H9 (cell line): ENCODE results near the gene PASK. TPM values are rescaled to one million over a fixed set of nuclear protein-coding genes. Genes with fewer than 3 reads are reported as not detected.

ENCODE experiments used
- DNase-seq: peaks from one replicate; pipeline ENCODE4 v3.0.0-alpha.2; 2017
- H2AFZ ChIP-seq: one replicate; pipeline ENCODE4 v1.6.1; 2013; ENCODE audit warnings: mild to moderate bottlenecking, low read length, control low read depth, moderate library complexity
- H2AK5ac ChIP-seq: 2 replicates; pipeline ENCODE4 v1.6.1; 2013; ENCODE audit warnings: low read length, control low read depth, mixed read lengths; ENCODE audit not compliant: insufficient read length
- H2BK120ac ChIP-seq: one replicate; pipeline ENCODE4 v1.6.1; 2013; ENCODE audit warnings: low read depth, mild to moderate bottlenecking, low read length, control low read depth, inconsistent platforms; ENCODE audit not compliant: poor library complexity, severe bottlenecking
- H2BK12ac ChIP-seq: 2 replicates; pipeline ENCODE4 v1.6.1; 2013; ENCODE audit warnings: low read length, control low read depth, mixed read lengths, low read depth; ENCODE audit not compliant: insufficient read length
- H2BK15ac ChIP-seq: 2 replicates; pipeline ENCODE4 v1.6.1; 2013; ENCODE audit warnings: low read depth, low read length, control low read depth
- H2BK20ac ChIP-seq: one replicate; pipeline ENCODE4 v1.6.1; 2013; ENCODE audit warnings: low read depth, mild to moderate bottlenecking, low read length, control low read depth, inconsistent platforms; ENCODE audit not compliant: poor library complexity, severe bottlenecking
- H2BK5ac ChIP-seq: 2 replicates; pipeline ENCODE4 v1.6.1; 2013; ENCODE audit warnings: low read length, control low read depth, mixed read lengths; ENCODE audit not compliant: insufficient read length
- H3K14ac ChIP-seq: 2 replicates; pipeline ENCODE4 v1.6.1; 2013; ENCODE audit warnings: low read length, control low read depth; ENCODE audit not compliant: insufficient read depth
- H3K18ac ChIP-seq: 2 replicates; pipeline ENCODE4 v1.6.1; 2013; ENCODE audit warnings: low read depth, mild to moderate bottlenecking, mixed read lengths, low read length, control low read depth; ENCODE audit not compliant: insufficient read length
- H3K23ac ChIP-seq: 2 replicates; pipeline ENCODE4 v1.6.1; 2013; ENCODE audit warnings: low read length, control low read depth, mixed read lengths, low read depth; ENCODE audit not compliant: insufficient read length
- H3K23me2 ChIP-seq: 2 replicates; pipeline ENCODE4 v1.6.1; 2013; ENCODE audit warnings: low read depth, mild to moderate bottlenecking, mixed read lengths, low read length, control low read depth; ENCODE audit not compliant: insufficient read length, poor library complexity, severe bottlenecking
- H3K27ac ChIP-seq: 2 replicates; pipeline ENCODE4 v1.5.1; 2013; ENCODE audit warnings: low read length, control low read depth, mixed read lengths, low read depth; ENCODE audit not compliant: insufficient read length
- H3K27me3 ChIP-seq: 2 replicates; pipeline ENCODE4 v1.6.1; 2013; ENCODE audit warnings: low read length, control low read depth, inconsistent platforms; ENCODE audit not compliant: insufficient read depth
- H3K4ac ChIP-seq: 2 replicates; pipeline ENCODE4 v1.6.1; 2013; ENCODE audit warnings: low read depth, mild to moderate bottlenecking, control low read depth, inconsistent platforms, low read length, moderate library complexity
- H3K4me1 ChIP-seq: 2 replicates; pipeline ENCODE4 v1.6.1; 2013; ENCODE audit warnings: low read length, control low read depth, inconsistent platforms; ENCODE audit not compliant: insufficient read depth
- H3K4me2 ChIP-seq: 2 replicates; pipeline ENCODE4 v1.6.1; 2013; ENCODE audit warnings: low read length, control low read depth, mixed read lengths; ENCODE audit not compliant: insufficient read length, insufficient read depth
- H3K56ac ChIP-seq: 2 replicates; pipeline ENCODE4 v1.6.1; 2013; ENCODE audit warnings: low read depth, mild to moderate bottlenecking, mixed read lengths, low read length, control low read depth; ENCODE audit not compliant: insufficient read length
- H3K79me1 ChIP-seq: 2 replicates; pipeline ENCODE4 v1.6.1; 2013; ENCODE audit warnings: low read depth, mild to moderate bottlenecking, moderate library complexity, low read length, control low read depth, inconsistent platforms; ENCODE audit not compliant: insufficient read depth, poor library complexity, severe bottlenecking
- H3K79me2 ChIP-seq: 2 replicates; pipeline ENCODE4 v1.6.1; 2013; ENCODE audit warnings: low read length, control low read depth, inconsistent platforms; ENCODE audit not compliant: insufficient read depth
- H3K9ac ChIP-seq: 2 replicates; pipeline ENCODE4 v1.6.1; 2013; ENCODE audit warnings: low read length, control low read depth, mixed read lengths; ENCODE audit not compliant: insufficient read length; ENCODE audit errors: extremely low read depth
- H3K9me3 ChIP-seq: one replicate; pipeline ENCODE4 v1.6.1; 2013; ENCODE audit warnings: low read depth, low read length, inconsistent platforms; ENCODE audit not compliant: control insufficient read depth
- H3T11ph ChIP-seq: one replicate; pipeline ENCODE4 v1.6.1; 2013; ENCODE audit warnings: mild to moderate bottlenecking, low read length, control low read depth, inconsistent platforms
- H4K20me1 ChIP-seq: one replicate; pipeline ENCODE4 v1.6.1; 2013; ENCODE audit not compliant: control insufficient read depth, insufficient read length, insufficient read depth
- H4K5ac ChIP-seq: 2 replicates; pipeline ENCODE4 v1.6.1; 2013; ENCODE audit warnings: low read depth, mild to moderate bottlenecking, mixed read lengths, low read length, control low read depth; ENCODE audit not compliant: insufficient read length
- H4K8ac ChIP-seq: replicated peaks from 2 replicates; pipeline ENCODE4 v1.6.1; 2013; ENCODE audit warnings: low read length, control low read depth, mixed read lengths, low read depth; ENCODE audit not compliant: insufficient read length
- H4K91ac ChIP-seq: 2 replicates; pipeline ENCODE4 v1.6.1; 2013; ENCODE audit warnings: low read depth, mild to moderate bottlenecking, moderate library complexity, mixed read lengths, low read length, control low read depth; ENCODE audit not compliant: insufficient read length
- H3K27ac Mint-ChIP-seq, 3 experiments: 2 replicates in 2 of 3; 3 replicates in 1 of 3; pipeline ENCODE4 v1.8.0; 2020 to 2021; ENCODE audit warnings: mixed read lengths in 3 of 3, mild to moderate bottlenecking in 1 of 3, moderate library complexity in 1 of 3
- H3K27me3 Mint-ChIP-seq: 2 replicates; pipeline ENCODE4 v1.8.0; 2021; ENCODE audit warnings: low read depth, mild to moderate bottlenecking, moderate library complexity, mixed read lengths
- H3K36me3 Mint-ChIP-seq, 3 experiments: 2 replicates in 2 of 3; 3 replicates in 1 of 3; pipeline ENCODE4 v1.8.0; 2020 to 2021; ENCODE audit warnings: low read depth in 3 of 3, mixed read lengths in 3 of 3; ENCODE audit not compliant: insufficient read depth in 1 of 3
- H3K4me1 Mint-ChIP-seq, 2 experiments: 2 replicates each; pipeline ENCODE4 v1.8.0; 2020; ENCODE audit warnings: mixed read lengths in 2 of 2
- H3K4me3 Mint-ChIP-seq, 2 experiments: 2 replicates in 1 of 2; 3 replicates in 1 of 2; pipeline ENCODE4 v1.8.0; 2020 to 2021; ENCODE audit warnings: mild to moderate bottlenecking in 2 of 2, mixed read lengths in 2 of 2, moderate library complexity in 1 of 2
- H3K9me3 Mint-ChIP-seq, 2 experiments: 2 replicates in 1 of 2; 3 replicates in 1 of 2; pipeline ENCODE4 v1.8.0; 2020; ENCODE audit warnings: mild to moderate bottlenecking in 2 of 2, mixed read lengths in 2 of 2, moderate library complexity in 1 of 2
- CTCF ChIP-seq: fragments of 200-600 bp; sonication (generic); conservative IDR thresholded peaks from 3 replicates; pipeline ENCODE4 v1.8.0; 2021; ENCODE audit warnings: antibody characterized with exemption, mild to moderate bottlenecking
- WGBS: extraction: QIAGEN DNeasy Blood & Tissue Kit; methylation state at CpG from one replicate; pipeline ENCODE4 v1.1.7; 2013; ENCODE audit warnings: missing lambda C conversion rate, low lambda C conversion rate, mixed read lengths; ENCODE audit not compliant: insufficient read length; ENCODE audit errors: extremely low coverage; 5-methylcytosine and 5-hydroxymethylcytosine counted together
- total RNA-seq: library from RNA; stranded (reverse); gene quantifications from 2 replicates; pipeline ENCODE4 v1.2.1, GENCODE V29; 2021

The PASK gene
- total RNA-seq, 1 experiment from 2014 or later, result 68.0 TPM

GRCh38 chr2:241094924-241095420, 54.3 kb downstream of the PASK start:
- no peak overlapping the region for H3K4ac ChIP-seq
- H3K9me3 ChIP-seq, result no peaks in the 10 kb centered on the region
- Mint-ChIP-seq H3K4me1 (peaks cover 17 to 23% of the 10 kb centered on the region in 2 experiments), H3K27me3 (no peaks in the 10 kb centered on the region), H3K9me3 (no peaks in the 10 kb centered on the region), H3K27ac (peak overlapping the region in 2 of 3 experiments; percentile 90 to 94; a peak in 4 of 7 replicates), H3K4me3 (no peak overlapping the region; a peak in 1 of 5 replicates), H3K36me3 (peaks cover 19 to 69% (median 69%) of the 10 kb centered on the region in 3 experiments)
- no peak overlapping the region for H3K14ac ChIP-seq
- H4K8ac ChIP-seq, result no peak overlapping the region
- H2BK20ac ChIP-seq, result no peak overlapping the region
- no peak overlapping the region for H2BK5ac ChIP-seq
- H2AFZ ChIP-seq, result no peak overlapping the region
- H3K4me1 ChIP-seq, result peaks cover 6% of the 10 kb centered on the region; the same call in 1 of the 2 replicates
- H3K18ac ChIP-seq, result no peak overlapping the region
- no peaks in the 10 kb centered on the region for H3K27me3 ChIP-seq
- no peaks in the 10 kb centered on the region; the same call in 1 of the 2 replicates for H3K79me2 ChIP-seq
- H4K5ac ChIP-seq, result no peak overlapping the region
- no peak overlapping the region for H2BK12ac ChIP-seq
- H3K9ac ChIP-seq, result no peak overlapping the region
- no peaks in the 10 kb centered on the region for H4K20me1 ChIP-seq
- no peaks in the 10 kb centered on the region for H3K23me2 ChIP-seq
- H3K56ac ChIP-seq, result no peak overlapping the region
- H2AK5ac ChIP-seq, result no peak overlapping the region
- no peak overlapping the region for H3K4me2 ChIP-seq
- peaks cover 3% of the 10 kb centered on the region for H3K79me1 ChIP-seq
- no peak for TF ChIP-seq CTCF
- no peak overlapping the region for H3K27ac ChIP-seq
- no CpG with 5 or more reads among the region's 6 CpGs for whole genome bisulfite sequencing
- no peak overlapping the region for H2BK15ac ChIP-seq
- no peak overlapping the region for H3T11ph ChIP-seq
- H2BK120ac ChIP-seq, result no peak overlapping the region
- H4K91ac ChIP-seq, result no peak overlapping the region
- no peak overlapping the region for H3K23ac ChIP-seq
- DNase-seq, result no peak
